Lower lobe of right lung (tissue), 2 donors: ENCODE measurements around the gene CDT1. TPM values are rescaled to one million over a fixed set of nuclear protein-coding genes. Genes with fewer than 3 reads are reported as not detected.
A peak's percentile ranks its signal among the peaks of the same experiment; 100 is the strongest.

Experiments
- ATAC-seq, 2 donors: fragments of 200-7000 bp; cut with Tn5 transposase; one replicate each; pipeline ENCODE4 v1.9.1; 2020 to 2022; ENCODE audit warnings: mild to moderate bottlenecking in 2 of 2, moderate library complexity in 2 of 2
- DNase-seq: peaks from one replicate; pipeline ENCODE4 v3.0.0-alpha.2; 2020
- H3K27ac ChIP-seq: fragments of 200-600 bp; one replicate; pipeline ENCODE4 v1.8.0; 2022
- H3K27me3 ChIP-seq: fragments of 200-600 bp; one replicate; pipeline ENCODE4 v1.8.0; 2022; ENCODE audit warnings: low read depth
- H3K36me3 ChIP-seq: fragments of 200-600 bp; one replicate; pipeline ENCODE4 v1.8.0; 2022; ENCODE audit warnings: mild to moderate bottlenecking
- H3K4me1 ChIP-seq: fragments of 200-600 bp; one replicate; pipeline ENCODE4 v1.8.0; 2022
- H3K4me3 ChIP-seq: fragments of 200-600 bp; one replicate; pipeline ENCODE4 v1.8.0; 2022; ENCODE audit warnings: mild to moderate bottlenecking
- H3K9me3 ChIP-seq: fragments of 200-600 bp; one replicate; pipeline ENCODE4 v1.8.0; 2022
- CTCF ChIP-seq: fragments of 200-600 bp; IDR thresholded peaks from one replicate; pipeline ENCODE4 v1.8.0; 2022; ENCODE audit warnings: antibody characterized with exemption, mild to moderate bottlenecking
- intact Hi-C: fragments of 100-400 bp; cut with DNase I; formaldehyde crosslinking; loops from one replicate; pipeline ENCODE4 v1.11.0; 2022
- long read RNA-seq: library from polyadenylated mRNA; unstranded; transcript quantifications from one replicate; pipeline ENCODE4 v2.0.0, GENCODE V29; 2021
- total RNA-seq: library from RNA; stranded (reverse); fragmentation: NEBNext Ultra II Directional; extraction: Animal tissue kit (Norgen Biotek cat#: 25700); gene quantifications from one replicate; pipeline ENCODE4 v1.2.1, GENCODE V29; 2021
- donor health status: DM: no; HTN: yes; CAD: no; lungs with severe emphysema.

The CDT1 gene
- 3.5 TPM for total RNA-seq
- long read RNA-seq, partial matches to known transcripts: 3 of 7 reads
- long read RNA-seq, other reads (novel, unspliced or antisense): 1 of 7 reads

GRCh38 chr16:88803264-88803987 lies at the start of gene CDT1:
TSS of gene CDT1 (plus strand) at chr16:88803789. CDS start at chr16:88803832, 43 bp downstream.
- intact Hi-C loops: no loop called here
- ATAC-seq (peak; percentile 87 to 88), DNase-seq (peak; percentile 89)
- Histone ChIP-seq H3K4me3 (peak within 1 kb of the TSS; percentile 74), H3K4me1 (peaks cover 24% of the 10 kb centered on the region), H3K27ac (peak within 1 kb of the TSS; percentile 82), H3K27me3 (no peaks in the 10 kb centered on the region), H3K36me3 (no peaks in the 10 kb centered on the region), H3K9me3 (no peaks in the 10 kb centered on the region)
- no peak for TF ChIP-seq CTCF

DNA sequence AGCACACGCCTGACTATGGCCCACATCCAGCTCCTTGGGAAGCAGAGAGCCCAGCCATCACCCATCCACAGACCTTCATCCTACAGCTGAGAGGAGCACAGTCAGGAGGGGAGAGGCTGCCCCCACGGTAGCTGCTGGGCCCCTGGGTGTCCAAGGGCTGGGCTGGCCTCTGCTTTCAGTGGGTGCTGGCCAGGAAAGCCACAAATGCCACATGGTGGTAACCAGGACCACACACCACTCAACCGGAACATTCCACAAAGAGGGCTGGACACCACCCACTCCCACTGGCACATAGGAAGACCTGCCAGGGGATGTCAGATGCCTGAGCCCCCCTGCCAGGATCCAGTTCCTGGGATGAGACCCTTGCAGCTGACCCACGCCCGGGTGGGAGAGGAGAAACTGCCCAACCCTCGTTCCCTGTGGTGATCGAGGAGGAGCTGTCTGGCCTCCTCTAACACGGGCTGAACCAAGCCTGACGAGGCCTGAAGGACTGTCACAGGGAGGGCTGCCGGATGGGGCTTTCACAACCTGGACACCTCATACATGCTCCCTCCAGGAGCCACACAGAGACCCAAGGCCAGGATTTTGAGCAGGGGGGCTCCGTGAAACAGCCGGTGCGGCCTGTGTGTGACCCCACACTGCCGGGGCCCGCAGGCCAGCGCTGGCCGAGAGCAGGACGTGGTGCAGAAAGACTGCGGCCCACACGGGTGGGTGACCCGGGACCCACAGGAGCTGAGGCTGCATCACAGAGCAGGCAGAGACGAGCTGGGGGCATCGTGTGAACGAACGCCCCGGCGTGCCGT lies 49.3 kb upstream of the CDT1 start:
- Histone ChIP-seq H3K36me3 (peaks cover 16% of the 10 kb centered on the region), H3K4me3 (no peak overlapping the region), H3K27me3 (no peaks in the 10 kb centered on the region), H3K4me1 (peaks cover 26% of the 10 kb centered on the region), H3K27ac (no peak overlapping the region), H3K9me3 (no peaks in the 10 kb centered on the region)
- ATAC-seq (no peak), DNase-seq (no peak)
- no peak for TF ChIP-seq CTCF
- intact Hi-C loops: no loop called here

- H3K27ac ChIP-seq: no peak overlapping the region
- peaks cover 16% of the 10 kb centered on the region for H3K36me3 ChIP-seq
- peak; percentile 24 for TF ChIP-seq CTCF
- ATAC-seq: peak in 1 of 2 donors; percentile 14
- H3K9me3 ChIP-seq: no peaks in the 10 kb centered on the region
- peaks cover 34% of the 10 kb centered on the region for H3K4me1 ChIP-seq
- intact Hi-C loops: no loop called here
- DNase-seq: no peak
- no peaks in the 10 kb centered on the region for H3K27me3 ChIP-seq
- no peak overlapping the region for H3K4me3 ChIP-seq
Measured at GRCh38 chr16:88754912-88755744, 48.5 kb upstream of the CDT1 start.

DNA sequence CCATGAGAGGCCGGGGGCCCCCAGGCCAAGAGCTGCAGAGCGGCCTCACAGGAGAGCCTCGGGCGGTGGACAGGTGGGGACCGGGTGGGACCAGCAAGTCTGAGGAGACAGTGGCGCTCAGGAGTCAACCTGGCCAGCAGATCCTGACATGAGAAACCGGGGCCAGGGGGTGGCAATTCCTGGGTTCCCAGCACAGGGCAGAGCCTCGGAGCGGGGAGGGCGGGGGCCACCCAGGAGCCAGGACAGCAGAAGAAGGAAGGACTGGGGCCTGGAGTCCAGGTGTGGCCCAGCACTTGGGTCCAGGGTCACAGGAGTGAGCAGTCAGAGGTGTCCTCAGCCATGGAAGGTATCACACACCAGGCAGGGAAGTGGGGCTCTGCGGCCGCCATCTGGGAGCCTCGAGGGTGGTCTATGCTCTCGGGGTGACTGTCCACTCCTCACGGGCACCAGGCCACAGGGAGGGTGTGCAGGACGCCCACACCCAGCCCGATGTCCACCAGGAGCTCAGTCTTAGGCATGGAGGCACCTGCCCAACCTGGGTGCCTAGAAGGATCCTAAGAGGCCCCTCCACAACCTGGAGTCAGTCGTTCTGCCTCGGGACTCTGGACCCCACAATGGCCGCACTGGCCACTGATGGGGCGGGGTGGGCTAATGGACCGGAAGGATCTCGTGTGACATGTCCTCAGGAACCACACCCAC lies 47.7 kb upstream of the CDT1 start:
- Histone ChIP-seq H3K36me3 (peaks cover 16% of the 10 kb centered on the region), H3K27me3 (no peaks in the 10 kb centered on the region), H3K9me3 (no peaks in the 10 kb centered on the region), H3K27ac (no peak overlapping the region), H3K4me3 (no peak overlapping the region), H3K4me1 (peaks cover 42% of the 10 kb centered on the region)
- ATAC-seq (peak in 1 of 2 donors; percentile 1), DNase-seq (no peak)
- intact Hi-C loops: no loop called here
- TF ChIP-seq CTCF: no peak
